MV-4-11 (cell line): ENCODE data around the gene PCSK6.

ENCODE experiments used
- DNase-seq: peaks from one replicate; lab custom pipeline; 2025; lab: John Stamatoyannopoulos, UW

PCSK6 gene

DNA sequence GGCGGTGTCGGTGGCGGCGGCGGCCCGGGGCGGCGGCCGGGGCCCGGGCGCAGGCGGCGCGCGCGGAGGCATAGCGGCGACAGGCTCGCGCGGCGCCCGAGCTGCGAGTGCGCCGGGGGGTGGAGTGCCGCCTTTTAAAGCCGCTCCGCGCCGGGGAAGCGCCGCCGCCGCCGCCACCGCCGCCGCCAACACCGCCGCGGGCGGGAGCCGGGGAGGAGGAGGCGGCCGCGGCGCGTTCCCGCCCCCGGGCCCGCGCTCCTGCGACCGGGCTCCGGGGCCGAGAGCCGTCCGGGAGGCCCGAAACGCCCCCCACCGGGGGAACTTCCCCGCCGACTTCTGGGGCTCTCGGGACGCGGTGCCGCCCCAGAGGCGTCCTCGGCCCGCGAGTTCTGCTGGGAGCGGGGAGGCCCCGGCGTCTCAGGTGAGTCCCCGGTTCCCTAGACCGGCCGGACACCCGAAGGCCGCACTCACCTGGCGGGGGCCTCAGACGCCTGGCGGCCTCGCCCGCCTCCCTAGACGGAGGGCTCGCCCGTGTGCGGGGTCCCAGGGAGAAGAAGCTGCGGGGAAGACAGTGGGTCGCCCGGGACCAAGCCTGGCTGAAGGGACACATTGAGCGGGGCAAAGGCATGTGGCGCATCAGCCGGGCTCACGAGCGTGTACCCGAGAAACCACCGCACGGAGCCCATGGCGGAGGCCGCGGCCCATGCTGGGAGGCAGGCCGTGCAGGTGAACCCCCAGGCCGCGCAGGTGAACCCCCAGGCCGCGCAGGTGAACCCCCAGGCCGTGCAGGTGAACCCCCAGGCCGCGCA is at the start of gene PCSK6:
TSS of gene PCSK6 (minus strand) at position 109 of the 809 bp plus-strand sequence. CDS start at position 72, 37 bp downstream.
- no peak for DNase-seq

DNA sequence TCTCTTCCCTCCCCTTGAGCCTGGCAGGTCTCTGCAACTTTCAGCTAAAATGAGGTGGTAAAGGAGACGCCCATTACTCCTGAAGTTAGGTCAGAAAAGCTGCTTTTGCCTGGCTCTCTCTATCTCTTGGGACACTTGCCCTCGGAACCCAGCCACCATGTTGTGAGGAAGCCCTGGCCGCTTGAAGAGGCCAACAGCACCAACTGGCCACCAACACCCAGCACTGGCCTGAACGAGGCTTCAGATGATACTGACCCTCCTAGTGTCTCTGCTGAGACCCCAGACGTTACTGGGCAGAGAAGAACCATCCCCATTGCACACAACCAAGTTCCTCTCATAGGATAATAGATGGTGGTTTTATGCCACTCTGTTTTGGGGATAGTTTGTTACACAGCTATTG is 49.5 kb upstream of the PCSK6 start:
- no peak for DNase-seq

DNA sequence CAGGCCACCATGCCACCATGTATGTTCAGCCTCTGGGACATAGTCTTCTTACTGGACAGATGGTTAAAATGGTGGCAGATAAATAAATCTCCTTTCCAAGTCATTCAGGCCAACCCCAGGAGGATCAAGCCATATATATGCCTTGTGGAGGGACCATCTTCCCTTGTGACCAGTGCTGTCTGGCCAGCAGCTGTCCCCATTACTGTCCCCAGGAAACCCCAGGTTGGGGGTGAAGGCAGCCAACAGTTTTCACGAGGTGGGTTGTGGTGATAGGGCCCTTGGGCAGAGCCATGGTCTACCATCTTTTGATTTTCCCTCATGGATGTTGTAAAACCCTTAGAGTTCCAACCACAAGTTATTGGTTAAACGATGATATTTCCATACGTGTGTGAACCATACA is 48.7 kb upstream of the PCSK6 start:
- DNase-seq: no peak

DNA sequence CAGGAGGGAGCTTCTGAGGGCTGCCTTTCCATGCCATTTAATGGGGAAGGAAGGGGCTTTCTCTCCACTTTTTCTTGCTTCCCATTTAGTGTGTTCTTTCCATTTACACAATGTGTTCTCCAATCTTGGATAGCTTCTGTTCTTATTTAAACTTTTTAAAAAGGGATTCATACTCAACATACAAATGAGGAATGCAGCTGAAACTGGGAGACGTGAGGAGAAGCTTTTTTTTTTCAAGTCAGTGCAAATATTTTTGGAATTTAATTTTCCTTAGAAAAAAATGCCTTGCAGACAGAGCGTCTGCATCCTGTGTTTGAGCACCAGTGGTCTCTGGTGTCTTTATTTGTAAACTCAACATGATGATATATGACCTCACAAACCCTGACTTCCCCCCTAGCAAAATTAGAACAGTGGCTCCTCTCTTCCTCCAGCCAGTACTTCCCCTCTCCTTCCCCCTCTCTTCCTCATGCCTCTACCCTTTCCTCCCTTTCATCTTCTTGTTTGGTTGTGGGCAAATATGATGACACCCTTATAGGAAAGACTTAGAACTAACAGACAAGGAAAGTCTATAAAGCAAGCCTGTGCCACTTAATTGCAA is 48.1 kb upstream of the PCSK6 start:
- DNase-seq: peak; percentile 78

- no peak for DNase-seq
These were observed 47.4 kb upstream of the PCSK6 start for GRCh38 chr15:101536875-101537405.

DNA sequence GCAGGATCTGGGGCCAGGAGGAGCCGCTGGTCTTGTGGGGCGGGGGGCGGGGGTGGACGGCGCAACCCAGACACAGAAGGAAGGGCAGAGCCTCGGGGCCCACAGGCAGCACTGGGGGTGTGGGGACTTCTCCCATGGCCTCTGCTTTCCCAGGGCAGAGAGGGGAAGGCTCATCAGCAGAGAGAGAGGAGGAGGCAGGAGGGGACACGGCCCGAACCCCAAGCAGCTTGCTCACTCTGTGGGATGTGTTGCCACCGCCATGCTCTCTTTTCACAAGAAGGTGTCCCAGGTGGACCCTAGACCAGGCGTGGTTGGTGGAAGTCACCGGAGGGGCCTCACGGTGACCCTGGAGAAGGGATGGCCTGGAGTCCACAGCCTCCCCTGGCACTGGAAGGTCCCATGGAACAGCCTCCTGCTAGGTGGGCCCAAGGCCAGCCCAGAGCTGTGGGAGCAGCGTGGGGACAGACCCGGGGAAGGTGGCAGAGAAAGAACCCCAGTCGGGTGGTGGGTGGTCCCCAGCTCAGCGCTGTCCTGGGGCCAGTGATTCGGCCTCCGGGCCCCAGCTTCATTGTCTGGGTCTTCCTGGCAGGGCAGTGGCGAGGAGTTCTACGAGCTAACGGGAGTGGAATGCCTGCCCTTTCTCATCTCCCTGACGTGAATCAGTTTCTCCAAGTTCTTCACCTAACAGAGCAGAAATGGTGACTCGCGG is 46.8 kb upstream of the PCSK6 start:
- no peak for DNase-seq

- DNase-seq: no peak
These were observed 45.8 kb upstream of the PCSK6 start for GRCh38 chr15:101535170-101535902.

DNA sequence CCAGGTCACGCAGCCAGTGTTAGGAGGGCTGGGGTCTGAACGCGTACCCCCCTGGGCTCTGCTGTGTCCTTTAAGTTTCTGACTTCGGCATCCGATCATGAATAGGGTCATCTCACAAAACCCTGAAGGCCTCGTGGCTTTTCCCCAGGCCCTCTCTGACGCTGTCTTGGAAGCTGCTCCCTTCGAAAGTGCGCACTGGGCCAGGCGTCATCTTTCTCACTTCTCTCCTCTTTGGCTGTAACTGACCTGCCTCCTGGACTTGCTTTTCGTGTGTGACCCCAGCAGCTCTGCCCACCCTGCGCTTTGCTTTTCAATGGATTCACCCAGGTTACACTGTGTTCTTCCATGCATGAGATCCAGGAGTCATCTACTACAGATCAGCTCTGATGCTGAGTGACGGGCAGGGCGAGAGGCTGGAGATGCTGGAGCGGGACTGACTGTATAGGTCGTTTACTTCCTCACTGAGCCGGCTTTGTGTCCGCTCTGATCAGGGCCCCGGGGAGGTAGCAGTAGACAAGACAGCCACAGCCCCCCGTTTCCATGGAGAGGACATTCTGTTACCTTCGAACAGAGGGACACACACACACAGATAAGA is 45.0 kb upstream of the PCSK6 start:
- no peak for DNase-seq

DNA sequence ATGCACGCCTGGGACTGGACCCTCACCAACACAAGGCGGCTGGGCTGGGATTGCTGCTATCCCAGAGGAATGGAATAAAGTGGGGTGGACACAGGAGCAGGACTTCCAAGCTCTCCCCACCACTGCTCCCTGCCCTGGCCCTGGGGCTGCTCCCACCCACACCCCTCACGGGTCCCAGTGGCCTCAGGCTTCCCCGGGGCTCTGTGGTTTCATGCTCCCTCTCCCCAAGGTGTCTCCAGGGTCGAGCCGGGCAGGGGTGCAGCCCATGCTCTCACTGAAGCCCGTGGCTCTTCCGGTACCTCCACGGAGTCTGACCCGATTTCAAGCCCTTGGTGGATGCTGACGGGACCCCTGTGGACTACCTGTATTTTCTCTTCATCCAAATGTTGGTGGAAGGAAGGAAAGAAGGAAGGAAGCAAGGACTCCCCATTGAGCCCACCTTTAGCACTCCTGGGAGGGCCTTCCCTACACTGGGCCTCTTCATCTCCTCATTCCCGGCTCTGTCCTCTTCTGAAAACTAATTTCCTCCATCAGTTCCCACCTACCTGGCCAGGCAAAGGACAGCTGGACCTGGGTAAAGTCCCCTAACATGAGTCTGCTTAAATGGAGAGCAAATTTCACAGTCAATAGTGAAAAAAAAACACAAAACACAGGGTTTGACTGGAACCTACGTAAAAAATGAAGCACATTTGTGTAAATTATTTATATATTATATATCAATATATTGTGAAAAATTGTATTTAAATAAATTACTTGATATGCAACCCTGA is 44.0 kb upstream of the PCSK6 start:
- DNase-seq: no peak

GRCh38 chr15:101532865-101533264 is 43.4 kb upstream of the PCSK6 start:
- no peak for DNase-seq

GRCh38 chr15:101531170-101531569 is 41.7 kb upstream of the PCSK6 start:
- DNase-seq: no peak

GRCh38 chr15:101530224-101530958 is 40.9 kb upstream of the PCSK6 start:
- no peak for DNase-seq

GRCh38 chr15:101528917-101529299 is 39.4 kb upstream of the PCSK6 start:
- DNase-seq: no peak

- DNase-seq: peak; percentile 12
These were observed 38.8 kb upstream of the PCSK6 start for GRCh38 chr15:101528108-101528916.

DNA sequence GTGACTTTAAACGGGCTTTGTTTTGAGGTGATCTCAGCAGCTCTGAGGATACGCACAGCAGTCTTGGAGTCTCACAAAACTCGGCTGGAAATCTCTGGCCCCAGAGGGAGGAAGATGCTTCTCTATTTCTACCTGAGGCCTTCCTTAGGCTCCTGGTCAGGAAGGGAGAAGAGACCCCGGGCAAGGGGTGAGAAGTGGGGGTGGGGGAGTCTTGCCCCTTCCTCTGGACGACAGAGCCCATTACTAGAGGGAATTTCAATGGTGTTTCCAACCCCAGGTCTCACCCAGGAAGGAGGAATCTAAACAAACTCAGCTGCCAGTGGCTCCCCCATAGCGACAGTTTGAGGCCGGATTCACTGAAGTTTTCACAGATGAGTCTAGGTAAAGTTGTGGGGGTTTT is 37.4 kb upstream of the PCSK6 start:
- no peak for DNase-seq

DNA sequence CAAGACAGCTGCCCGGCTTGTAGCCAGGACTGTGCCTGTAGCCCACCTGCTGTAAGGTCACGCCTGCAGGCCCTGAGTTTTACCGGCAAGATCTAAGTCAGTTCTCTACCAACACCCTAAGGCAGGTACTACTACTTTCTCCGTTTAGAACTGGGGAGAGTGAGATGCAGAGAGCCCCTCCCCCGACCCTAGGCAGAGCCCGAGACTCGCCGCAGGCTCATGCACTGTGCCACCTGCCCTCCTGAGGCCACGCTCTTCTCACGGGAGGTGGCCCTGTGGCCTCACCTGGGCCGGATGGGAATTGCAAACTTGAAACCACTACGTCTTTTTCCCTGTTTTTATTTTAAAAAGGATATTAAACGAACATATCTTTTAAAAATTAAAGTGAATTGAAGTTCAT is 36.9 kb upstream of the PCSK6 start:
- DNase-seq: no peak

GRCh38 chr15:101526021-101526420 is 36.5 kb upstream of the PCSK6 start:
- no peak for DNase-seq

- DNase-seq: no peak
These were observed 35.7 kb upstream of the PCSK6 start for GRCh38 chr15:101525087-101525669.

- no peak for DNase-seq
These were observed 34.0 kb upstream of the PCSK6 start for GRCh38 chr15:101523560-101523940.
